GM21423 (cell line): Measurements from ENCODE around the gene MTHFSD.
"Not testable (repeated sequence)": the region's sequence is repeated elsewhere in the genome, so short reads cannot be mapped to it uniquely, and the experiment has no call there.

ENCODE experiments used
- ATAC-seq: cut with Tn5 transposase; IDR thresholded peaks from one replicate; pipeline ENCODE4 v1.9.1; 2021; ENCODE audit warnings: mild to moderate bottlenecking, moderate library complexity; ENCODE audit not compliant: unreplicated experiment

Gene MTHFSD

DNA sequence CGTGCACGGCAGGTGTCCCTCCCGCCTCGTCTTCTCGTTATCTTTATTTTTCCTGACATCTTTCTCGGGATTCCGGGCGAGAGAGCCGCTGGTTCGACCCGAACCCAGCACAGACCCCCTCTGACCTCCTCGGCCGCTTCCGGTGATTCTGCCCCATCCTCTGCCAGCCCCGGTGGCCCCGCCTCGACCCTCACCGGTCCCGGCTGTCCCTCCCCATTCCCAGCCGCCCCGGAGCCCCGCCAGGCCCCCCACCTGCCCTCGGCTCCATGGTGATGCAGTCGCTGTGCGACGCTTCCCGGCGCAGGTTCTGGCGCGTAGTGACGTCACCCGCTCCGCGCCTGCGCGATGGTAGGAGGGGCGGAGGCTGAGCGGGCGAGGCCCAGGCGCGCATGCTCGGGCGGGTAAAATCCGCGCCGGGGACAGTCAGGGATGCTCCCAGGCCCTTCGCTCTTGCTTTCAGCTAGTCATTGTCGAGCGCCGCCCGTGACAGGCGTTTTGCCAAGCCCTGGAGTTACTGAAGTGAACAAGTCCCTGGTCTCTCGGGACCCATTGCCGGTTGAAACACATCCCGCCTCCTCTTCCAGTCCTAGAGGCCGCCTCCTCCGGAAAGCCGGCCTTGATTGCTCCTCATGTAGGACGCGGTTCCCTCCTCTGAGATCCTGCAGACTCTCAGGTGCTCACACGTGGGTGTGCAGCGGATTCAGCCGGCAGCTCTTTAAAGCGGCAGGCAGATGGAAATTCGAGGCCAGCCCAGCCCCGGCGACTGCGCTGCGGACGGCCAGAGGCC, at the start of gene MTHFSD:
Gene MTHFSD (minus strand): TSS at position 319 of the 787 bp plus-strand sequence. CDS start 51 bp downstream, at position 268.
- peak; percentile 85 for ATAC-seq

DNA sequence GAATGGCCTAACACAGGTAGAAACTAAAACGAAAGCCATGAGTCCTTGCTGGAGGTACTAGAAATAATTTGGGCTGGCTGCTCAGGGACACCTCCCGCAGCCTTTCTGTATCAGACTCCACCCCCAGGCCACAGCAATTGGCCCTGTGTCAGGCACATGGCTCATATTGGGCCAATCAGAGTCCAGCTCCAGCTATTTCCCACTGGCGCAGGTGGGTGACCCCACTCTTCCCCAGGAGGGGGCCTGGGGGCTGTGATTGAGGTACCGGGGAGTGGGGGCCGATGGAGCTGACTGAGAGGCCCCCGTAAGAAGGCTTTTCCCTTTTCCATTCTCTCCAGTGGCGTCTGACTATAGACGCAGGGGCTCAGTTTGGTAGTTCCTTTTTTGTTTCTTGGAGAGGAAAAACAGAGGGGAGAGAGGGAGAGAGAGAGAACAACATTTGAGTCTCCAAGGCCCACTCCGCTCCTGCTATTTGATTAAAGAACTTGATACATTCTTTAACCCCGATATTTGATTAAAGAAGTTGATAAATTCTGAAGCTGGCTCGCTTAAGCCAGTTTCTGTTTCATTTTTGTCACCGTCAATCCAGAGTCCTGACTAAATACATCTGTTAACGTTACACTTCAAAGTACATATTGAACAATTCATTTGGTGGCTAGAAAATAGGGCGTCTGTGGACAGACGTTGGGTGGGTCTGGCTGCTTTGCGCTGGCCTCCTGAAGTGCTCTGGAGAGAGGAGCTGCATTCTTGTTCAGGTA, 49.6 kb upstream of the MTHFSD start:
- ATAC-seq: no peak

- no peak for ATAC-seq
Measured at GRCh38 chr16:86602521-86602920, 47.5 kb upstream of the MTHFSD start.

DNA sequence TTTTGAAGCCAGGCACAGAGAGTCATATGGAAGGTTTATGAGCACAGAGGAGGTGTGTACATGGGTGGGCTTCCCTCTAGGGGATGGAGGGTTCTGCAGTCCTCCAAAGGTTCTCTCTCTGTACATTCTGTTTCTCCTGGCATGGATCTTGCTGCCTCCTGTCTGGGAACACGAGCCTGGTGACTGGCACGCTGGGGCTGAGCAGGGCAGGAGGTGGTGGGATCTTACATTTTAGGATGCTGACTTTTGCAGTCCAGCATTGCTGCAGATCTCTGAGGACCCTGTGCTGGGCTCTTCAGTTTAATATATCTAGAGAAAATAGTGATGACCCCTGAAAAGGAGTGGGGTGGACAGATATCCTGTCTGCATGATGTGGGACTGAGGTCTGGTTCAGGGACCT, 46.3 kb upstream of the MTHFSD start:
- no peak for ATAC-seq

GRCh38 chr16:86598607-86599565, 43.9 kb upstream of the MTHFSD start:
- no peak for ATAC-seq

DNA sequence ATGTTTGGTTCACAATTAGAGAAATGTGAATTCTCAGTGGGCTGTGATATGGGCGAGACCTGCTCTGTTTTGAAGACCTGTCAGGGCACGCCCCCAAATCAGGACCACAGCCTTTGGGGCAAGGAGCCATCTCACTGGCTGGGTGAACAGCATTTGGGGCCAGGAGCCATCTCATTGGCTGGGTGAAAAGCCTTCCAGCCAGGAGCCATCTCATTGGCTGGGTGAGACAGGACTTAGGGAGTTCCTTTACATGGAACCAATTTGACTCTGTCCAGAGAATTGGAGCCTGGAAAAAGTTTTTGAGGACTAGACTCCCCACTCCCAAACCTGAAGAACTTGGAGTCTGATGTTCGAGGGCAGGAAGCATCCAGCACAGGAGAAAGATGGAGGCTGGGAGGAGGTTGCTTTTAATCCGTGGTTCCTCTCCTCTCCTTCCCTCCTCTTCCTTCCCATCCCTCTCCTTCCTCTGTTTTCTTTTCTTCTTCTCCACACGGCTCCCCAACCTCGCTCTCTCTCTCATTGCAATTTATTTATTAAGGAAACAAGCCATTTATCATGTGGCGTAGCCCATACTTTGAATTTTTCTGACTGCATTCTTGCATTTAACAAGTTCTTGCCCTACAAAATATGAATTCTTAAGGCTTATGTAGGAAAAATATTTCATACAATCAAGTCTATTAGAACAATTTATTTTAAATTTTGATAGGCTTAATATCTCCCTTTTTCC, 43.0 kb upstream of the MTHFSD start:
- ATAC-seq: no peak

GRCh38 chr16:86597126-86597879, 42.3 kb upstream of the MTHFSD start:
- no peak for ATAC-seq

DNA sequence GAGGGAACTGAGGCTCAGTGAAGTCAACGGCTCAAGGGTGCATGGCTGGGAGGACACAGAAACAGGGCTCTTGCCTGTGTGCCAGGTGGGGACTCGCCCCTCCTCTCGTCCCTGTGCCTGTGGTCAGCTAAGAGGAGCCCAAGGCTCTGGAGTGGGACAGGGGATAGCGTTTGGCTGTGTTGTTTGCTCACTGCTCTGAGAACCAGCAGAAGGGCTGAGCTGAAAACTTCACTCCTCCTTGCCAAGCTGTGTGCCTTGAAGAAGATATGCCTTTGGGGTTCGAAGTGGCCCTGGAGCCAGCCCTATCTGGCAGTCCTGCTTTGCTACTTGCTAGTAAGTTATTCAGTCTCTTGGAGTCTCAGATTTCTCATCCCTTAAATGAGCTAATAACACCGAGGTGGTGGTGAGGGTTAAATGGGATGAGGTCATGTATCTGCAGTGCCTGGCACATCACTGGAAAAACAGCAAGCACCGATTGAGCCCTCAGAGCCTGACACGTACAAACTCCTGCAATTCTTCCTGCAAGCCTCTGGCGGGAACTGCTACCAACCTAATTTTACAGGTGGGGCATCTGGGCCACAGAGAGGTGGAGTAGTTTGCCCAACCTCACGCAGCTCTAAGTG, 41.1 kb upstream of the MTHFSD start:
- ATAC-seq: no peak

GRCh38 chr16:86594721-86595120, 39.7 kb upstream of the MTHFSD start:
- no peak for ATAC-seq

- no peak for ATAC-seq
Measured at GRCh38 chr16:86593913-86594620, 39.0 kb upstream of the MTHFSD start.

DNA sequence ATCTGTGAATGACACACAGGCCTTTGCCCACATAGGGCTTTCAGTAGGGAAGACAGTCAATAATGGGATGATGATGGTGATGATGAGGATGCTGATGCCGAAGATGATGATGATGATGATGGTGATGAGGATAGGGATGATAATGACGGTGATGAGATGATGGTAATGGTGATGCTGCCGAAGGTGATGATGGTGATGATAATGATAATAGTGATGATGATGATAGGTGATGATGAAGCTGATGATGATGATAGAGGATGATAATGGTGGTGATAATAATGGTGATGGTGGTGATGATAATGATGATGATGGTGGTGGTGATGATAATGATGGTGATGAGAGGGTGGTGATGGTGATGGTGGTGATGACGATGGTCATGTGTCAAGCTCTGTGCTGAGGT, 36.2 kb upstream of the MTHFSD start:
- ATAC-seq: no peak

DNA sequence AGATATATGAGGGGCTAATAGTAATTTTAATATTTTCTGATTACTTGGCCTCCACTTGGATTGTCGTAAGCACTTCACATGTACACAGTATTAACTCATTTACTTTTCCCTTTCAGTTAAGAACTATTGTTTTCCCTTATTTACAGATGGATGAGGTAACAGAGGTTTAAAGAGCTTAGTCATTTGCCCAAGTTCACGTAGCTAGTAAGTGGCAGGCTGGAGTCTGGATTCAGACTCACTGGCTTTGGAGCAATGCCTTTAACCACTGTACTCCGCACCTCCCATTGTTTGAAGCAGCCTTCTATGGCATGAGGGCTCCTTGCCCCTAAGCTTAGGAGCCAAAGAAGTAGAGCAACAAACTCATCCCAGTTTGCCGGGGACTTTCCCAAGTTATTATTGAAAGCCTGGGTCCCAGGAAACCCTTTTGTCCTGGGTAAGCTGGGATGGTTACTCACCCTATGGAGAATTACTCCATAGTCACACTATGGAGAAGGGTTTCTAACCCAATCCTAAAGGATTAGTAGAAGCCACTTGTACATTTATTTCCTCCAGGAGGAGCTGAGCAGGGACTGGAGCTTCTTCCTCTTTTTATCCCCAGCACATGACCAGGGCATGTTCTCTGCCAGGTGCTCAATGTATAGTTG, 35.6 kb upstream of the MTHFSD start:
- no peak for ATAC-seq

DNA sequence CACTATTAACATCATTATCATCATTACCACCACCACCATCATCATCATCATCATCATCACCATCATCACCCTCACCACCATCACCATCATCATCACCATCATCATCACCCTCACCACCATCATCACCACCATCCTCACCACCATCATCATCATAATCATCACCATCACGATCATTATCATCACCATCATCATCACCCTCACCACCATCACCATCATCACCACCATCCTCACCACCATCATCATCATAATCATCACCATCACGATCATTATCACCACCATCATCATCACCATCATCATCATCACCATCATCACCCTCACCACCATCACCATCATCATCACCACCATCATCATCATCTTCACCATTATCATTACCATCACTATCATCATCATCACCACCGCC, 32.9 kb upstream of the MTHFSD start:
- ATAC-seq: not testable (repeated sequence)

GRCh38 chr16:86587487-86587886, 32.5 kb upstream of the MTHFSD start:
- ATAC-seq: no peak

GRCh38 chr16:86585821-86586611, 31.0 kb upstream of the MTHFSD start:
- ATAC-seq: no peak

DNA sequence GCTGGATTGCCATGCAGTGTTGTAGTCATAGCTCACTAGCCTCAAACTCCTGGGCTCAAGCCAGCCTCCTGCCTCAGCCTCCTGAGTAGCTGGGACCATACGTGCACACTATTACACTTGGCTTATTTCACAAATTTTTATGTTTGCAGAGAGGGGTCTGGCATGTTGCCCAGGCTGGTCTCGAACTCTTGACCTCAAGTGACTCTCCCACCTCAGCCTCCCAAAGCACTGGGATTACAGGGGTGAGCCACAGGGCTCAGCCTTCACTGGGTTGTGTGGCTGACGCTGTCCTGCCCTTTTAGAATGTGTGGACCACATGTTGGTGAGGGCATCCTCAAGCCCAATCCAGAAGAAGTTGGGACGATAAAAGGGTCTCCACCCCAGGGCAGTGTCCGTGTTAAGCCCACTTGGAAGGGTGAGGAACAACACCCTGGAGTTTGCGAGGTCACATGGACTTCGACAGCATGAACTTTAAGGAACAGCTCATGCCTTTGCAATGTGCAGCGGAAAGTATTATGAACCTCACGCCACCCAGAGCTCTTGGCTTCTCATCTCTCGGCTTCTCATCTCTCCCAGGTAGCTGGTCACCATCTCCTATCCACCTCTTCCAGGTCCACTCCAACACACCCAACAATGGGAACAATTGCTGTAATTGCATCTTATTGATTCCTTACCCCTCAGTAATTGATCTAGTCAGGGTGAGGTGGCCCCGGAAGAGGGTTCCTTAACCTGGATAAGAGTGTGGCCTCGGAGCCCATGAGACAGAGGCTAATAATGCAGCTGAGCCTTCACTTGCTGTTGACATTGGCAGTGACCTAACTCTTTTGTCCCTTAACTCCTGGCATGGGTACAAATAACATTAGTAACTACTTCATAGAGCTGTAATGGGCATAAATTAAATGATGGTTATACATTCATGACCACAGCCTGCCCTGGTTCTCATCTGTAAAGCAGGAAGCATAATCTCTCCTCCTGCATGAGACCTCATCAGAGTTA, 30.0 kb upstream of the MTHFSD start:
- ATAC-seq: no peak
